Motor neuron (in vitro differentiated cells): ENCODE results near the gene TBC1D22B. TPM values are rescaled to one million over a fixed set of nuclear protein-coding genes. Genes with fewer than 3 reads are reported as not detected.
"Not testable (repeated sequence)": the region's sequence is repeated elsewhere in the genome, so short reads cannot be mapped to it uniquely, and the experiment has no call there.

ENCODE experiments used
- ATAC-seq, 8 experiments: fragments of 200-7000 bp; cut with Tn5 transposase; replicated peaks in 6 of 8; 2 replicates each; pipeline ENCODE4 v1.8.0; 2021; ENCODE audit warnings: mild to moderate bottlenecking in 8 of 8, moderate library complexity in 8 of 8
- H3K27ac ChIP-seq, 2 donors: fragments of 250-450 bp; sonication (Bioruptor Pico); 2 replicates each; pipeline ENCODE4 v1.9.0; 2021; ENCODE audit warnings: antibody characterized with exemption in 2 of 2, mild to moderate bottlenecking in 2 of 2, moderate library complexity in 1 of 2
- H3K4me1 ChIP-seq, 2 donors: fragments of 250-450 bp; sonication (Bioruptor Pico); replicated peaks in 1 of 2; 2 replicates each; pipeline ENCODE4 v1.6.1; 2021; ENCODE audit warnings: antibody characterized with exemption in 2 of 2, mild to moderate bottlenecking in 2 of 2, moderate library complexity in 1 of 2
- H3K4me3 ChIP-seq, 5 donors: fragments of 250-450 bp; sonication (Bioruptor Pico); 2 replicates each; pipeline ENCODE4 v1.9.0; 2021; ENCODE audit warnings: antibody characterized with exemption in 5 of 5, mild to moderate bottlenecking in 5 of 5, moderate library complexity in 4 of 5
- WGBS, 10 experiments: fragments of 450-650 bp; shearing (Covaris generic); methylation state at CpG; one replicate each; pipeline ENCODE4 v1.0.0; 2022; 5-methylcytosine and 5-hydroxymethylcytosine counted together
- in situ Hi-C, 9 experiments: fragments of 400-800 bp; cut with MboI; loops; one replicate each; pipeline ENCODE4 v1.15.0; 2021; ENCODE audit warnings: low sequenced_read_pairs in 9 of 9, low pct_unique_long_range_greater_than_20kb in 2 of 9; ENCODE audit not compliant: unreplicated experiment in 9 of 9
- total RNA-seq, 8 experiments: library from RNA; unstranded; fragments of 300-600 nt; gene quantifications; 2 replicates each; pipeline versions ENCODE4 v1.2.3 to v1.2.4, GENCODE V29; 2022

TBC1D22B gene
- total RNA-seq, 8 experiments from 2014 or later, result 6.4 to 17.1 (median 9.2) TPM

DNA sequence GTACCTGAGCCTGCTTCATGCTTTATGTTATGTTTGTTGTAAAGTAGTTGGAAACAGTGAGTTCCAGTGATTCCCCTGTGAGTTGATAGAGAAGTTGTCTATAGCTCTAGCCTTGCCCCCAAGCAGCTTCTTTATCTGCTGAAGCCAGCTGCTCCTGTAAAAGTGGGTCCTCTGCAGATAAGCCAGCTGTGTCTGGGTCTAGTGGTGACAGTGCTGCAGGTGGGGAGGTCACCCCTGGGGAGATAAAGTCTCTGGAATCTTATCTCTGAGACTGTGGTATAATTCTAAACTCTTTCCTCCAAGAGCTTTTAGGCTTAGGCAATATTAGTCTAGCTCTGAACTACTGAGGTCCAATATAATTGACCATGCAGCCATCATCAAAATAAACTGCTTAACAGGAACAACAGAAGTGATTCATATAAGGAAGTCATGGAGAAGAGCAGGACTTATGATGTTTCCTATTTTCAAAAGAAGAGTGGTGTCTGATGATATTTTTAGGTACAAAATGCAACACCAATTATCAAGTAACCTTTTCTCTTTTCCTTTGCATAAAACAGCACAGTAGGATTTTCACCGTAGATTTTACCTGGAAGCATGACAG is 44.6 kb downstream of the TBC1D22B start:
- no peaks in the 10 kb centered on the region for H3K4me1 ChIP-seq
- no peak overlapping the region for H3K4me3 ChIP-seq
- no peak for ATAC-seq
- WGBS, 10 experiments, result 80 to 100% (median 100%) methylated on average over 1 of the region's 1 CpG; no CpG with 5 or more reads in 3 of the 10 experiments
- in situ Hi-C loops, result no loop called here
- H3K27ac ChIP-seq, result no peak overlapping the region

GRCh38 chr6:37303091-37303660 is 45.6 kb downstream of the TBC1D22B start:
- H3K27ac ChIP-seq, result no peak overlapping the region
- WGBS, 10 experiments, result 62 to 100% (median 88%) methylated on average over 2 to 5 of the region's 6 CpGs
- in situ Hi-C loops, result no loop called here
- ATAC-seq, result no peak
- H3K4me1 ChIP-seq, result peaks cover 6% of the 10 kb centered on the region in 2 donors
- no peak overlapping the region for H3K4me3 ChIP-seq

DNA sequence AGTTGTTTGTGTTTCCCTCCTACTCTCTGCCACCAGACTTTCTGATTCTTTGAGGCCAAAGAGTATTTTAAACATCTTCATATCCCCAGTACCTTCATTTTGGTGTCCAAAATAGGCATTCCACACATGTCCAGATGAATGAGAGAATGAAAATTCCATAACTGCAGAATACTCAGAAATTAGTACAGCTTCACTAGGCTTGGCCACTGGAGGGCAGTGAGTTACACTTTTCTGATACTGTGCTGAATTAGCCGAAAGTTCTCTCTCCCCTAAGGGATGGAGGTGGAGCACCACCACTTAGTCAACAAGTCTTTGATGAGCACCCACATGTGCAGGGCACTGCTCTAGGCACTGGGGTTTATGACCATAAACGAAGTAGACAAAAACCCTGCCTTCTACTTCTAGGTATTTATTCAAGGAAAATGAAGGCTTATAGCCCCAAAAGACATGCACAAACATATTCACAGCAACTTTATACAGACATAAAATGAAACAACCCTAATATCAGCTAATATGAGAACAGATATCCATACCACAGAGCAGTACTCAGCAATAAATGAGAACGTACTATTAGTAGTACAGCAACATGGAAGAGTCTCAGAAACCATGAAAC is 46.4 kb downstream of the TBC1D22B start:
- H3K27ac ChIP-seq, result no peak overlapping the region
- H3K4me3 ChIP-seq, result no peak overlapping the region
- ATAC-seq, result peak in 4 of 8 experiments; percentile 20 to 85 (median 83)
- peaks cover 9% of the 10 kb centered on the region in 2 donors for H3K4me1 ChIP-seq
- WGBS, 10 experiments, result 0 to 100% (median 63%) methylated on average over 1 to 3 of the region's 3 CpGs; no CpG with 5 or more reads in 3 of the 10 experiments
- in situ Hi-C loops, result no loop called here

DNA sequence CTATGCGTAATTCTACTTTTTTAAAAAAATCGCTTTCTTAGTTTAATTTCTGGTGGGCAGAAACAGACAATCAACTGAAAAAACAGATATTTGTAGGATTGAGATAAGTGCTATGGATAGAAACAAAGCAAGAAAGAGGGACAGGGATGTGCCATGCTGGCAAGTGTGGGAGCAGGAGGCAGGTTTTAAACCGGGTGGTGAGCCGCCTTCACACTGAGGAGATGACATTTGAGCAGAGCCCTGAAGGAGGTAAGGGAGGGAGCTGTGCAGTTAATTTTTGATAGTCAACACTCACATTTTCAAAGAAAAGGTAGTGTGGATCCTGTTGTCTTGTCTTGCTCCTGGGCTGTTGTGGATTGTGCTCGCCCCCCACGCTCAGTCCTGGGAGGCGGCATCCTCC is 47.2 kb downstream of the TBC1D22B start:
- Histone ChIP-seq H3K4me1 (peaks cover 9% of the 10 kb centered on the region in 2 donors), H3K4me3 (no peak overlapping the region), H3K27ac (no peak overlapping the region)
- no peak for ATAC-seq
- in situ Hi-C loops, result no loop called here
- 89 to 100% (median 95%) methylated on average over 1 to 7 of the region's 7 CpGs for WGBS, 10 experiments

GRCh38 chr6:37305841-37306425 is 48.4 kb downstream of the TBC1D22B start:
- peaks cover 9% of the 10 kb centered on the region in 2 donors for H3K4me1 ChIP-seq
- 78 to 100% (median 100%) methylated on average over 1 to 4 of the region's 4 CpGs; no CpG with 5 or more reads in 3 of the 10 experiments for WGBS, 10 experiments
- no peak overlapping the region for H3K27ac ChIP-seq
- in situ Hi-C loops, result no loop called here
- ATAC-seq, result no peak
- no peak overlapping the region for H3K4me3 ChIP-seq

GRCh38 chr6:37306624-37307222 is 49.2 kb downstream of the TBC1D22B start:
- Histone ChIP-seq H3K27ac (no peak overlapping the region), H3K4me3 (no peak overlapping the region), H3K4me1 (peaks cover 9% of the 10 kb centered on the region in 2 donors)
- in situ Hi-C loops, result no loop called here
- ATAC-seq, result no peak
- WGBS, 10 experiments, result 82 to 100% (median 96%) methylated on average over 2 to 3 of the region's 4 CpGs

DNA sequence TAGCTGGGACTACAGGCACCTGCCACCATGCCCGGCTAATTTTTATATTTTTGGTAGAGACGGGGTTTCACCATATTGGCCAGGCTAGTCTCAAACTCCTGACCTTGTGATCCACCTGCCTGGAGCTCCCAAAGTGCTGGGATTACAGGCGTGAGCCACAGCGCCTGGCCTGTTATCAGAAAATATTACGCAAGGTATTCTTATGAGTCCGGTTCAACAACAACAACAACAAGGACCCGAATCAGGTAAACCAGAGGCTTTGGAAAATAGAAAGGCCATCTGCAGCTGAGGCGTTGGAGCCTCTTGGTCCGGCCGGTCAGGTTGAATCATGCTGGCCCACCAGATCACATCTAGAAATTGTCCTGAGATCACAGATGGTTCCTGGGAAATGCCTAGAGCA is 49.9 kb downstream of the TBC1D22B start:
- ATAC-seq, H3K4me3 ChIP-seq, H3K4me1 ChIP-seq, in situ Hi-C loops, H3K27ac ChIP-seq: not testable (repeated sequence)
- 67 to 100% (median 91%) methylated on average over 1 to 6 of the region's 10 CpGs; no CpG with 5 or more reads in 2 of the 10 experiments for WGBS, 10 experiments

- WGBS, 10 experiments, result 39 to 89% (median 50%) methylated on average over 1 to 5 of the region's 5 CpGs; no CpG with 5 or more reads in 1 of the 10 experiments
- H3K4me3 ChIP-seq, result no peak overlapping the region
- ATAC-seq, result peak in 7 of 8 experiments; percentile 38 to 93 (median 55)
- no peak overlapping the region for H3K27ac ChIP-seq
- H3K4me1 ChIP-seq, result peaks cover 9% of the 10 kb centered on the region in 2 donors
- in situ Hi-C loops, result no loop called here
These were observed 50.7 kb downstream of the TBC1D22B start for GRCh38 chr6:37308069-37308815.

DNA sequence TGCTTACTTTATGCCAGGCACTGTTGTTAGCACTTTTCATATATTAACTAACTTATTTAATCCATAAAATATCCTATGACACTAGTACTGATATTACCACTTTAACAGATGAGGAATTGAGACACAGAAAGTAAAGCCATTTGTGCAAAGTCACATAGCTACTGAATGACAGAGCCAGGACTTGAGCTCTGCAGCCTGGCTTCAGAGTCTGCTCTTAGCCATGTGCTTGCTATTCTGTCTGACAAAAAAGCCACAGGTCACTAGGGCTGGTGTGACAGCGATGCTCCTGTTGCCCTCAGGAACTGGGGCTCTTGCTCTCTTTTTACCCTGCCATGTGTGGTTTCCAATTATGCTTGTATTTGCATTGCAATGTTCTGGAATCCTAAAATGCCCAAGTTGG is 51.5 kb downstream of the TBC1D22B start:
- no peak for ATAC-seq
- Histone ChIP-seq H3K27ac (no peak overlapping the region), H3K4me1 (peaks cover 9% of the 10 kb centered on the region in 2 donors), H3K4me3 (no peak overlapping the region)
- in situ Hi-C loops, result no loop called here
- WGBS, 10 experiments, result 83 to 100% (median 100%) methylated on average over 1 of the region's 1 CpG; no CpG with 5 or more reads in 6 of the 10 experiments

DNA sequence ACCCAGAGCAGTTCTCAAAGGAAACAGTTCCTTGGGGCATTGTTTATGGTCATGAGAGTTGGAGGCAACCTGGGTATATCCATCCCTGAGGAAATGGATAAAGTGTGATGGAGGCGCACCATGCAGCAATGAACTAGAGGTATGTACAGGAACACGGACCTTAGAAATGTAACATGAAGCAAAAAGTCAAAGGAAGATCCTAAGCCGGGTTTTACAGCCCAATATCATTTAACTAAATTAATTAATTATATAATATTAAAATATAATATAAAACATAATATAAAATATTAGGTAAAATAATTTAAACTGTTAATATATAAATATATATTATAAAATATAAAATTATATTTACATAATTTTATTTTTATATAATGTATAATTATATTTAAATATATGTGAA is 52.1 kb downstream of the TBC1D22B start:
- H3K27ac ChIP-seq, result no peak overlapping the region
- H3K4me1 ChIP-seq, result peaks cover 9% of the 10 kb centered on the region in 2 donors
- 50 to 100% (median 73%) methylated on average over 2 to 3 of the region's 3 CpGs; no CpG with 5 or more reads in 1 of the 10 experiments for WGBS, 10 experiments
- in situ Hi-C loops, result no loop called here
- no peak overlapping the region for H3K4me3 ChIP-seq
- no peak for ATAC-seq

DNA sequence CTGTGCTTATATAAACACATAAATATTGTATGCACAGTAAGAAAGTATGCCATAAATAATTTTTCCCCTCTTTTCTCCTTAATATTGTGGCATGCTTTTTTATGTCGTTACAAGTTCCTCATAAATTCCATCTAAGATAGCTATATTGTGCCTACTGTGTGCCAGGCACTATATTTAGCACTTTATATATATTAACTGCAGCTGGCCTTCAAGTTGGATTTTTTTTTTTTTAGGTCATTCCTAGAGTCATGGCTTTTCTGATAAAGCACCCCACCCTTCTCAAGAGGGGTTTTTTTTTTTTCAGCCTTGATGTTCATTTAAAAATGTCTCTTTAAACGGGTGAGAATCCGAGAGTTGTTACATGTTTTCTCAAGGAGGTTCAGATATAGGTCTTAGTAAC is 53.4 kb downstream of the TBC1D22B start:
- ATAC-seq, result no peak
- Histone ChIP-seq H3K4me1 (peaks cover 9% of the 10 kb centered on the region in 2 donors), H3K27ac (no peak overlapping the region), H3K4me3 (no peak overlapping the region)
- 86 to 100% (median 95%) methylated on average over 1 to 3 of the region's 3 CpGs for WGBS, 10 experiments
- in situ Hi-C loops, result no loop called here

GRCh38 chr6:37311741-37312473 is 54.3 kb downstream of the TBC1D22B start:
- WGBS, 10 experiments, result 58 to 100% (median 100%) methylated on average over 1 to 2 of the region's 2 CpGs; no CpG with 5 or more reads in 2 of the 10 experiments
- Histone ChIP-seq H3K27ac (no peak overlapping the region), H3K4me1 (peaks cover 9% of the 10 kb centered on the region in 2 donors), H3K4me3 (no peak overlapping the region)
- ATAC-seq, result no peak
- in situ Hi-C loops, result no loop called here
